K562 (cell line): ENCODE measurements around the gene USP48. TPM values are rescaled to one million over a fixed set of nuclear protein-coding genes. Genes with fewer than 3 reads are reported as not detected.

Experiments used
- CCNT2 ChIP-seq: IDR thresholded peaks from 2 replicates; pipeline ENCODE4 v1.6.1; 2011; ENCODE audit warnings: borderline replicate concordance, low read depth, mild to moderate bottlenecking, moderate library complexity, mixed read lengths, low read length; ENCODE audit not compliant: insufficient read length; ENCODE audit errors: extremely low read depth
- CEBPB ChIP-seq: fragments of 450-650 bp; IDR thresholded peaks from 2 replicates; pipeline ENCODE4 v1.6.1; 2016; ENCODE audit warnings: missing genetic modification characterization, missing compliant biosample characterization
- DPF2 ChIP-seq: fragments of 450-650 bp; IDR thresholded peaks from 2 replicates; pipeline ENCODE4 v1.6.1; 2016
- HDGF ChIP-seq: fragments of 450-650 bp; IDR thresholded peaks from 2 replicates; pipeline ENCODE4 v1.6.1; 2016
- KLF16 ChIP-seq: IDR thresholded peaks from 2 replicates; pipeline ENCODE4 v1.6.1; 2016; ENCODE audit warnings: antibody characterized with exemption
- NCOA4 ChIP-seq: fragments of 450-650 bp; IDR thresholded peaks from 2 replicates; pipeline ENCODE4 v1.6.1; 2018; ENCODE audit warnings: mild to moderate bottlenecking; ENCODE audit not compliant: partially characterized antibody
- NR1H2 ChIP-seq: sonication (generic); formaldehyde crosslinking; IDR thresholded peaks from 2 replicates; pipeline ENCODE4 v1.4.0; 2020; ENCODE audit warnings: mild to moderate bottlenecking, missing genetic modification reagents
- PHF8 ChIP-seq: fragments of 200-600 bp; sonication (generic); IDR thresholded peaks from 2 replicates; pipeline ENCODE4 v1.6.1; 2012; ENCODE audit warnings: mixed run types, mild to moderate bottlenecking, inconsistent platforms, low read length, moderate library complexity, borderline replicate concordance
- PTBP1 ChIP-seq: fragments of 200-400 bp; formaldehyde crosslinking; IDR thresholded peaks from 2 replicates; pipeline ENCODE4 v1.6.1; 2017; ENCODE audit warnings: low read depth, low read length
- RFX1 ChIP-seq: fragments of 450-650 bp; IDR thresholded peaks from 2 replicates; pipeline ENCODE4 v1.6.1; 2016; ENCODE audit warnings: mild to moderate bottlenecking, moderate library complexity
- SMAD3 ChIP-seq: fragments of 450-650 bp; formaldehyde crosslinking; conservative IDR thresholded peaks from 2 replicates; pipeline ENCODE4 v1.4.0; 2020; ENCODE audit warnings: mild to moderate bottlenecking
- SP2 ChIP-seq: IDR thresholded peaks from 2 replicates; pipeline ENCODE4 v1.6.1; 2011; ENCODE audit warnings: mild to moderate bottlenecking, low read depth, low read length, moderate library complexity; ENCODE audit not compliant: poor library complexity, severe bottlenecking; ENCODE audit errors: extremely low read depth
- SUPT5H ChIP-seq: fragments of 450-650 bp; IDR thresholded peaks from 2 replicates; pipeline ENCODE4 v1.6.1; 2016
- TBP ChIP-seq: optimal IDR thresholded peaks from 2 replicates; pipeline ENCODE3; 2011; ENCODE audit warnings: low read depth, low read length, improper control_type of control experiment
- TOE1 ChIP-seq, 2 experiments: fragments of 450-650 bp in 1 of 2; sonication (generic) in 1 of 2; formaldehyde crosslinking in 1 of 2; IDR thresholded peaks; 2 replicates each; pipeline versions ENCODE4 v1.7.1 to v1.8.0; 2016 to 2022; ENCODE audit warnings: borderline replicate concordance in 2 of 2, mild to moderate bottlenecking in 2 of 2, antibody characterized with exemption in 1 of 2, inconsistent platforms in 1 of 2, low read depth in 1 of 2, missing genetic modification reagents in 1 of 2, moderate library complexity in 1 of 2
- ZBTB11 ChIP-seq, 3 experiments: fragments of 200-800 bp in 1 of 3; fragments of 250-450 bp in 1 of 3; fragments of 450-650 bp in 1 of 3; sonication (Bioruptor Pico) in 1 of 3; sonication (Bioruptor generic) in 1 of 3; formaldehyde crosslinking in 1 of 3; IDR thresholded peaks; 2 replicates each; pipeline versions ENCODE4 v1.6.1 to v1.8.0; 2016 to 2022; ENCODE audit warnings: mild to moderate bottlenecking in 2 of 3, missing genetic modification characterization in 2 of 3, missing compliant biosample characterization in 1 of 3, moderate library complexity in 1 of 3
- polyA plus RNA-seq, 8 experiments: library from polyadenylated mRNA; depleted of rRNA in 4 of 8; stranded (reverse) in 5 of 8; unstranded in 3 of 8; fragments of >200 nt; fragmentation: Nextera tagmentation in 2 of 8; fragmentation: Illumina TruSeq in 1 of 8; extraction: Ambion mirVana in 2 of 8; extraction: Trizol in 1 of 8; gene quantifications; 2 replicates each; pipeline versions ENCODE4 v1.2.1 to v1.2.3, GENCODE V29; 2011 to 2014; ENCODE audit warnings: inconsistent platforms in 1 of 8, missing spikeins in 1 of 8
- total RNA-seq, 7 experiments: library from RNA; depleted of rRNA in 6 of 7; stranded (reverse); fragments of >200 nt in 6 of 7; fragmentation: Illumina TruSeq in 2 of 7; extraction: Trizol in 2 of 7; gene quantifications; 2 replicates each; pipeline versions ENCODE4 v1.2.1 to v1.2.3, GENCODE V29; 2011 to 2021; ENCODE audit warnings: low replicate concordance in 1 of 7

USP48 gene
- total and polyA plus RNA-seq, 9 of the 15 experiments (the other 6 are each of a cell fraction or from before 2014, with no cell fraction given): 23.3 to 123 (median 106) TPM

- TF ChIP-seq CCNT2: peak; percentile 97
- TF ChIP-seq TBP: peak; percentile 23
- peak; percentile 99 for TF ChIP-seq DPF2
- TF ChIP-seq NCOA4: peak; percentile 88
- TF ChIP-seq HDGF: peak; percentile 42
- no peak for TF ChIP-seq SP2
- peak; percentile 96 for TF ChIP-seq PTBP1
- peak; percentile 91 for TF ChIP-seq RFX1
- no peak for TF ChIP-seq NR1H2 (CRISPR knock-in tag)
- peak; percentile 60; the same call in 1 of the 2 replicates for TF ChIP-seq TOE1 (IDR thresholded peaks at IDR 0.05; ENCODE audit: borderline replicate concordance)
- TF ChIP-seq TOE1 (CRISPR knock-in tag; IDR thresholded peaks at IDR 0.05; ENCODE audit: borderline replicate concordance, low read depth): 0 out of 2 replicates have a peak, but pooled peaks have one; percentile 33
- TF ChIP-seq PHF8: peak; percentile 40; the same call in 1 of the 2 replicates
- TF ChIP-seq CEBPB (tag): peak; percentile 81
- TF ChIP-seq SUPT5H: 0 out of 2 replicates have a peak, but pooled peaks have one; percentile 22
- TF ChIP-seq KLF16: peak; percentile 84
- TF ChIP-seq ZBTB11 (CRISPR knock-in tag; IDR thresholded peaks at IDR 0.05): peak in 1 of 3 experiments; percentile 82; a peak in 1 of 6 replicates
- TF ChIP-seq SMAD3 (CRISPR knock-in tag): 0 out of 2 replicates have a peak, but pooled peaks have one; percentile 10
These were observed 150.7 kb downstream of the USP48 start (continued) for GRCh38 chr1:21631944-21632887.
